Upper lobe of right lung (tissue), 1 donor: ENCODE data around the gene IL36B. TPM values are rescaled to one million over a fixed set of nuclear protein-coding genes. Genes with fewer than 3 reads are reported as not detected.

Experiments used
- ATAC-seq: fragments of 200-7000 bp; cut with Tn5 transposase; one replicate; pipeline ENCODE4 v1.9.1; 2020; ENCODE audit warnings: mild to moderate bottlenecking, moderate library complexity
- DNase-seq: peaks from one replicate; pipeline ENCODE4 v3.0.0-alpha.2; 2020
- H3K27ac ChIP-seq: fragments of 200-600 bp; one replicate; pipeline ENCODE4 v1.8.0; 2022
- H3K27me3 ChIP-seq: fragments of 200-600 bp; one replicate; pipeline ENCODE4 v1.8.0; 2022; ENCODE audit warnings: mild to moderate bottlenecking
- H3K36me3 ChIP-seq: fragments of 200-600 bp; one replicate; pipeline ENCODE4 v1.8.0; 2022
- H3K4me1 ChIP-seq: fragments of 200-600 bp; one replicate; pipeline ENCODE4 v1.8.0; 2022
- H3K4me3 ChIP-seq: fragments of 200-600 bp; one replicate; pipeline ENCODE4 v1.8.0; 2022; ENCODE audit warnings: mild to moderate bottlenecking
- H3K9me3 ChIP-seq: fragments of 200-600 bp; one replicate; pipeline ENCODE4 v1.8.0; 2022
- CTCF ChIP-seq: fragments of 200-600 bp; IDR thresholded peaks from one replicate; pipeline ENCODE4 v1.8.0; 2022; ENCODE audit warnings: antibody characterized with exemption
- intact Hi-C: fragments of 100-400 bp; cut with DNase I; formaldehyde crosslinking; loops from one replicate; pipeline ENCODE4 v1.11.0; 2022
- total RNA-seq: library from RNA; stranded (reverse); fragmentation: NEBNext Ultra II Directional; extraction: Animal tissue kit (Norgen Biotek cat#: 25700); gene quantifications from one replicate; pipeline ENCODE4 v1.2.1, GENCODE V29; 2021
- donor health status: DM: no; HTN: yes; CAD: no; lungs with severe emphysema.

IL36B gene
- total RNA-seq, 1 donor from 2014 or later = not detected

- intact Hi-C loops = no loop called here
- no peaks in the 10 kb centered on the region for H3K27me3 ChIP-seq
- ATAC-seq = no peak
These were observed 45.4 kb downstream of the IL36B start for GRCh38 chr2:113007250-113007649.

GRCh38 chr2:113005030-113005509 is 47.6 kb downstream of the IL36B start, which contains the start of gene IL36A:
IL36A (plus strand) TSS chr2:113005459; CDS start chr2:113005872, 413 bp downstream.
- Histone ChIP-seq H3K36me3 (no peaks in the 10 kb centered on the region), H3K9me3 (no peaks in the 10 kb centered on the region), H3K27me3 (no peaks in the 10 kb centered on the region), H3K27ac (no peak within 1 kb of the TSS), H3K4me3 (no peak within 1 kb of the TSS), H3K4me1 (no peaks in the 10 kb centered on the region)
- intact Hi-C loops = no loop called here
- no peak for TF ChIP-seq CTCF
- ATAC-seq (no peak), DNase-seq (no peak)

More at GRCh38 chr2:113007250-113007649, 45.4 kb downstream of the IL36B start:
- H3K27ac ChIP-seq = no peak overlapping the region
- no peaks in the 10 kb centered on the region for H3K4me1 ChIP-seq
- H3K4me3 ChIP-seq = no peak overlapping the region
- H3K9me3 ChIP-seq = no peaks in the 10 kb centered on the region
- no peak for DNase-seq
- no peaks in the 10 kb centered on the region for H3K36me3 ChIP-seq
- TF ChIP-seq CTCF = no peak

GRCh38 chr2:113002677-113003076 is 50.0 kb downstream of the IL36B start:
- intact Hi-C loops = no loop called here
- Histone ChIP-seq H3K27ac (no peak overlapping the region), H3K9me3 (no peaks in the 10 kb centered on the region), H3K4me3 (no peak overlapping the region), H3K4me1 (no peaks in the 10 kb centered on the region), H3K36me3 (no peaks in the 10 kb centered on the region), H3K27me3 (no peaks in the 10 kb centered on the region)
- DNase-seq = no peak
- no peak for ATAC-seq
- no peak for TF ChIP-seq CTCF

GRCh38 chr2:113000436-113000835 is 52.2 kb downstream of the IL36B start:
- DNase-seq = no peak
- H3K27ac ChIP-seq = no peak overlapping the region
- no peak for ATAC-seq
- H3K4me3 ChIP-seq = no peak overlapping the region
- intact Hi-C loops = no loop called here
- H3K4me1 ChIP-seq = no peaks in the 10 kb centered on the region
- no peaks in the 10 kb centered on the region for H3K36me3 ChIP-seq
- no peaks in the 10 kb centered on the region for H3K27me3 ChIP-seq
- no peak for TF ChIP-seq CTCF
- H3K9me3 ChIP-seq = no peaks in the 10 kb centered on the region

GRCh38 chr2:112997151-112997550 is 55.5 kb downstream of the IL36B start:
- intact Hi-C loops = no loop called here
- TF ChIP-seq CTCF = no peak
- Histone ChIP-seq H3K9me3 (no peaks in the 10 kb centered on the region), H3K4me3 (no peak overlapping the region), H3K36me3 (no peaks in the 10 kb centered on the region), H3K27me3 (no peaks in the 10 kb centered on the region), H3K4me1 (no peaks in the 10 kb centered on the region), H3K27ac (no peak overlapping the region)
- ATAC-seq (no peak), DNase-seq (no peak)

GRCh38 chr2:112996635-112997034 is 56.0 kb downstream of the IL36B start:
- Histone ChIP-seq H3K27ac (no peak overlapping the region), H3K36me3 (no peaks in the 10 kb centered on the region), H3K27me3 (no peaks in the 10 kb centered on the region), H3K4me1 (no peaks in the 10 kb centered on the region), H3K9me3 (no peaks in the 10 kb centered on the region), H3K4me3 (no peak overlapping the region)
- DNase-seq (no peak), ATAC-seq (no peak)
- TF ChIP-seq CTCF = no peak
- intact Hi-C loops = no loop called here
